Glomerular visceral epithelial cell (primary cell): ENCODE results near the gene SH3GL2.
A peak's percentile ranks its signal among the peaks of the same experiment; 100 is the strongest.
"Not testable (repeated sequence)": the region's sequence is repeated elsewhere in the genome, so short reads cannot be mapped to it uniquely, and the experiment has no call there.

Experiments used
- DNase-seq: peaks from one replicate; pipeline ENCODE4 v3.0.0-alpha.2; 2016; ENCODE audit errors: extremely low spot score

Gene SH3GL2

GRCh38 chr9:17751486-17751885 is 172.6 kb downstream of the SH3GL2 start:
- no peak for DNase-seq

- no peak for DNase-seq
These were observed 173.2 kb downstream of the SH3GL2 start for GRCh38 chr9:17752021-17752420.

GRCh38 chr9:17757816-17758215 is 178.9 kb downstream of the SH3GL2 start:
- no peak for DNase-seq

- DNase-seq: no peak
These were observed 181.4 kb downstream of the SH3GL2 start for GRCh38 chr9:17760250-17760649.

- no peak for DNase-seq
These were observed 183.3 kb downstream of the SH3GL2 start for GRCh38 chr9:17761984-17762676.

GRCh38 chr9:17764306-17764705 is 185.4 kb downstream of the SH3GL2 start:
- no peak for DNase-seq

- not testable (repeated sequence) for DNase-seq
These were observed 186.3 kb downstream of the SH3GL2 start for GRCh38 chr9:17765131-17765530.

- DNase-seq: no peak
These were observed 193.4 kb downstream of the SH3GL2 start for GRCh38 chr9:17772223-17772622.

- no peak for DNase-seq
These were observed 196.8 kb downstream of the SH3GL2 start for GRCh38 chr9:17775656-17776055.

- no peak for DNase-seq
These were observed 197.9 kb downstream of the SH3GL2 start for GRCh38 chr9:17776735-17777134.

- DNase-seq: no peak
These were observed 198.6 kb downstream of the SH3GL2 start for GRCh38 chr9:17777465-17777864.

GRCh38 chr9:17782430-17783149 is 203.7 kb downstream of the SH3GL2 start:
- no peak for DNase-seq

GRCh38 chr9:17783227-17783626 is 204.4 kb downstream of the SH3GL2 start:
- DNase-seq: no peak

- DNase-seq: no peak
These were observed 210.4 kb downstream of the SH3GL2 start for GRCh38 chr9:17789316-17789715.

GRCh38 chr9:17793713-17794622 is 215.1 kb downstream of the SH3GL2 start:
- no peak for DNase-seq

GRCh38 chr9:17795744-17796143 is 216.9 kb downstream of the SH3GL2 start:
- DNase-seq: no peak

GRCh38 chr9:17799369-17799768 is 220.5 kb downstream of the SH3GL2 start:
- no peak for DNase-seq

GRCh38 chr9:17800418-17800817 is 221.6 kb downstream of the SH3GL2 start:
- DNase-seq: no peak

- peak; percentile 3 for DNase-seq
These were observed 223.5 kb downstream of the SH3GL2 start for GRCh38 chr9:17802249-17802857.

- no peak for DNase-seq
These were observed 228.9 kb downstream of the SH3GL2 start for GRCh38 chr9:17807613-17808282.

GRCh38 chr9:17810317-17810716 is 231.5 kb downstream of the SH3GL2 start:
- no peak for DNase-seq
